IPS-20b (cell line): ENCODE results near the gene BEST1.

Source experiments
- H3K27ac ChIP-seq: one replicate; pipeline ENCODE4 v1.5.1; 2013; ENCODE audit warnings: low read length
- H3K27me3 ChIP-seq: 2 replicates; pipeline ENCODE4 v1.6.1; 2013; ENCODE audit warnings: mild to moderate bottlenecking, low read length, inconsistent platforms; ENCODE audit not compliant: insufficient read depth
- H3K36me3 ChIP-seq: 2 replicates; pipeline ENCODE4 v1.6.1; 2013; ENCODE audit warnings: low read depth, mild to moderate bottlenecking, inconsistent platforms, low read length, moderate library complexity; ENCODE audit not compliant: insufficient read depth
- H3K4me1 ChIP-seq: 2 replicates; pipeline ENCODE4 v1.6.1; 2013; ENCODE audit warnings: mild to moderate bottlenecking, control low read depth, inconsistent platforms, low read length, moderate library complexity; ENCODE audit not compliant: insufficient read depth
- H3K4me3 ChIP-seq: 2 replicates; pipeline ENCODE4 v1.5.1; 2013; ENCODE audit warnings: mild to moderate bottlenecking, low read length, inconsistent platforms
- H3K9ac ChIP-seq: 2 replicates; pipeline ENCODE4 v1.6.1; 2013; ENCODE audit warnings: low read depth, mild to moderate bottlenecking, inconsistent platforms, low read length, moderate library complexity
- H3K9me3 ChIP-seq: 2 replicates; pipeline ENCODE4 v1.6.1; 2013; ENCODE audit warnings: mild to moderate bottlenecking, low read depth, low read length, inconsistent platforms; ENCODE audit not compliant: insufficient read depth

The BEST1 gene

DNA sequence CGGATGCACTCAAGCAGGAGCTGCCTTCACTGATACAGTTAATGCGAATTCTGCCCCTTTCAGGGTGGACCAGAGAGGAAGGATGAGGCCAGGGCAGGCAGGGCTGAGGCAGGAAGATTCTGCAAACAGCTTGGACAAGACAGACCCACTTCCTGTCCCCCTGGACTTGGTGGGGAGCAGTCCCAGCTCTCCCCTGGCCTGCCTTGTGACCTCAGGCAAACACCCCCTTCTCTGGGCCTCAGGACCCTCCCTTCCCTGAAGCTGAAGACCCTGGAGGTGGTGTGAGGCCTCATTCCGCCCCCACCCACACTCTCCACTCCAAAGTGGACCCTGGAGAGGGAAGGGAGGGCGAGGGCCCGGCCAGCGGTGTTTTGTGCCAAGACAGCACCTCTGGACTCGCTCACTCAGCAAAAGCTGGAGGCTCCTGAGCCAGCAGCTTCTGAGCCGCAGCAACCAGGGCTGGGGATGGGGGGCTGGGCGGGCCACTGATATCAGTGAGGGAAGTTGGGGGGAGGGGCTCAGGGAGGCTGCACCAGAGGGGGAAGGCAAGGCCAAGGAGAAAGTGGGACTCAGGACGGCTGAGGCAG lies 41.3 kb upstream of the BEST1 start:
- Histone ChIP-seq H3K9ac (peak overlapping the region; percentile 55; the same call in 1 of the 2 replicates), H3K27ac (no peak overlapping the region), H3K9me3 (no peaks in the 10 kb centered on the region)

DNA sequence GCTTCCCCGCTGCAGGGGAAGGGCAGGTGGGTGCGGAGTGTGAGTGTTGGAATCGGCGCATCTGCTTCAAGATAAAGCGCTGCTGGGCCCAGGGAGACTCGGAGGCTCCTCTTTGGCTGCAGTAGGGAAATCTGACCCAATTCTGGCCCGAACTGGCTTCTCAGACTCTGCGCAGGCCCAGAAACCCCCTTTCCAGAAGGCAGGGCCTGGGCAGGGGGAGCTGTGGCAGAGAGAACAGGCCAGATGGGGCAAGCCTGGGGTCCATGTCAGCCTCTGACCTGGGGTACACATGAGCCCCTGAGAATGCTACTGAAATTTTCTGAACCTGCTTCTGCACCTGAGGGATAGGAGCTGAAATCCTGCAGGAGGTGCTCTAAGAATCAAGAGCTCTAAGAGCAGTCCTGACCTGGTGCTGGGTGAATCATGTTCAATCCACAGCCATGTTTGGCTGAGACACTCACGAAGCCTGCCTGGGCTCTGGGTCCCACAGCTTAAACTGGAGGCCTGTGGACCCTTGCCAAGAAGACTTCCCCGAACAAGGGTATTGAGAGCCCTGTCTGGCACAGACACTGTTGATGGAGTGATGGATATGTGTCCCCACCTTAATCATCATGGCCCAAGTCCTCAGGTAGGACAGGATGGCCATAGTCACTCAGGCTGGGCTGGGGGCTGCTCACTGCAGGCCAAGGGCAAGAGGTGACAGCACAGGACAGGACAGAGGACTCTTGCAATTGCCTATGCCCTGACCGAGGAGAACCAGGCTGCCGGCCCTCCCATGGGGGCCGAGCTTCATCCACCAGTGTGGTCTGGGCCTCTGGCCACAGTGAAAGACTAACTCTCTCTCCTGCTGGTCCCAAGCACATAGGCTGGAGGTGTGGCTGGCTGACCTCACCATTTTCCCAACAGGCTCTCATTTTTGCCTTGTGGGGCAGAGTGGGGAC lies 39.7 kb upstream of the BEST1 start:
- Histone ChIP-seq H3K27ac (no peak overlapping the region), H3K36me3 (no peaks in the 10 kb centered on the region), H3K27me3 (no peaks in the 10 kb centered on the region), H3K9ac (no peak overlapping the region), H3K4me3 (no peak overlapping the region), H3K9me3 (no peaks in the 10 kb centered on the region), H3K4me1 (peaks cover 11% of the 10 kb centered on the region; the same call in 1 of the 2 replicates)

More for the DNA sequence above, 41.3 kb upstream of the BEST1 start:
- Histone ChIP-seq H3K27me3 (no peaks in the 10 kb centered on the region), H3K4me3 (no peak overlapping the region), H3K36me3 (no peaks in the 10 kb centered on the region), H3K4me1 (peaks cover 14% of the 10 kb centered on the region; the same call in 1 of the 2 replicates)

DNA sequence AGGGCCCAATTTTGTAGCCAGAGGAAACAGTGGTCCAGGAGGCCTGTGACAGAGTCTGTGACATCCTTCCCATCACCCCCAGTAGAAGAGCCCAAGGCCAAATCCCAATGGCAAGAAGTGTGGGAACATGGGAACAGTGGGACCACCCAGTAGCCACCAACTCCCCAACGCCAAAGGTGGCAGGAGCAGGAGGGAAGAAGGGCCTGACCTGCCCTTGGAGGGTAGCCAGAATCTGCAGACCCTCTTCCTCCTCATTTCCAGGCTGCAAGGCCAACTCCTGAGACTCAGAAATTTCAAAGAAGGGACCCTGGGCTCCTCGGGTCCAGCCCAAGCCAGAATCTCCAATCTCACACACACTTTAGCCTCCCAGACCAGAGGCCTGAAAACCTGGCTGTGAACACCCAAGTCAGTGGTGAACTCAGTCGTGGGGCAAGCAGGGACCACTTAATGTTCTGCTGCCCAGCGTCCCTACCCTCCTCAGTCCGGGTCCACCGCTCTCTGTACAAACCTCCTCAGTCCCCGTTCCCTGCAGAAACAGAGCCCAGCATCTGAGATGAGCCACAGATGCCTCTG lies 38.9 kb upstream of the BEST1 start:
- no peak overlapping the region for H3K9ac ChIP-seq
- H3K9me3 ChIP-seq, result no peaks in the 10 kb centered on the region
- no peaks in the 10 kb centered on the region for H3K36me3 ChIP-seq
- H3K4me1 ChIP-seq, result peaks cover 11% of the 10 kb centered on the region; the same call in 1 of the 2 replicates
- no peak overlapping the region for H3K4me3 ChIP-seq
- H3K27me3 ChIP-seq, result peaks cover 2% of the 10 kb centered on the region
- no peak overlapping the region for H3K27ac ChIP-seq

DNA sequence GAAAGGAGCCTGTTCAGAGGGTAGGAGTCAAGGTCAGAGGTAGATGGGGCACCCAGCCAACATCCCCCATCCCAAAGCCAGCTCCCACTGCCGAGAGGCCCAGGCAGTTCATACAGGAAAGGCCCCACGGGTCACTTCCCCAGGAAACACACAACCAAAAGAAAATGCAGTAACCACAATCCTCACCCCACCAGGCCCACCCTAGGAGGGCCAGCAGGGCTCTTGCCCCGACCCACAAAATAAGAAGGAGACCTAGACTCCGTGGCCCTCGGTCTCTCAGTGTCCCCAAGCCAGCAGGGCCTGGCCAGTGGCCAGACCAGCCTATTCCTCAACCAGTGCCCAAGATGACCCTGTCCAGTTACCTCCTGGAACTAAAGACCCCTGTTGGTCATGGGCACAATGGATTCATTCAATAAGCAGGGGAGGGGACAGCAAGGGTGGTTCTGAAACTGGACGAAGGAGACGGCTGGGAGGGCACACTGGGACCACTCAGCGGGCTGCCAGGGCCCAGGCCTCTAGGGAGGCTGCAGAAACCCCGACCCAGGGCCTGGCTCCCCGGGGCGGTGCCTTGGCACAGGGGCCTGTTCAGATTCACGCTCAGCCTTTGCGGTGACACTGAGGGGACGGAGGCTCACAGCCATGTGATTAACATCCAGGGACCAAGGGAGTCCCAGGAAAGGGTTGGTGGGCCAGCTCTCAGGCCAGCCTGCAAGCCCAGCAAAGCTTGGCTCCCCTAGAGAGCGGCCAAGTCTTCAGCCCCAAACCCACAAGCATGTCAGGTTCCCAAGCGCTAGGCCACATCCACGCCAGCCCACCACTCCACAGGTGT lies 38.2 kb upstream of the BEST1 start:
- no peak overlapping the region for H3K4me3 ChIP-seq
- H3K36me3 ChIP-seq, result no peaks in the 10 kb centered on the region
- H3K9ac ChIP-seq, result no peak overlapping the region
- H3K9me3 ChIP-seq, result no peaks in the 10 kb centered on the region
- peaks cover 11% of the 10 kb centered on the region; the same call in 1 of the 2 replicates for H3K4me1 ChIP-seq
- H3K27ac ChIP-seq, result no peak overlapping the region
- H3K27me3 ChIP-seq, result peaks cover 9% of the 10 kb centered on the region

DNA sequence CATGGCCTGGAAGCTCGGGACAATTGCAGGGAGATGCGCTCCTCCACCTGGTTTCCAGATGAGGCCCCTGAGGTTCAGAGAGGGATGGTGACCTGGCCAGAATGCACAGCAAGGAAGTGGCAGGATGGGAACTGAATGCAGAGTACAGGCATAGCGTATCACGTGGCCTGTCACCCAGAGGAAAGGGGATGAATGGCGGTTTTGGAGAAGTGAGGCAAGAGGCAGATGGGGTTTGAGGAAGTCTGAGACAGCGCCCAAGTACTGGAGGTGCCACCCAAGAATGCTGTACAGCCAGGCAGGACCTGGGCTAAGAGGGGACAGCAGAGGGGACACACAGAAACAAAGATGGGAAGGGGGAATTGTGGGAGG lies 37.6 kb upstream of the BEST1 start:
- H3K9ac ChIP-seq, result no peak overlapping the region
- peaks cover 11% of the 10 kb centered on the region; the same call in 1 of the 2 replicates for H3K4me1 ChIP-seq
- H3K9me3 ChIP-seq, result no peaks in the 10 kb centered on the region
- no peak overlapping the region for H3K27ac ChIP-seq
- H3K27me3 ChIP-seq, result peaks cover 12% of the 10 kb centered on the region
- H3K36me3 ChIP-seq, result no peaks in the 10 kb centered on the region
- H3K4me3 ChIP-seq, result no peak overlapping the region

DNA sequence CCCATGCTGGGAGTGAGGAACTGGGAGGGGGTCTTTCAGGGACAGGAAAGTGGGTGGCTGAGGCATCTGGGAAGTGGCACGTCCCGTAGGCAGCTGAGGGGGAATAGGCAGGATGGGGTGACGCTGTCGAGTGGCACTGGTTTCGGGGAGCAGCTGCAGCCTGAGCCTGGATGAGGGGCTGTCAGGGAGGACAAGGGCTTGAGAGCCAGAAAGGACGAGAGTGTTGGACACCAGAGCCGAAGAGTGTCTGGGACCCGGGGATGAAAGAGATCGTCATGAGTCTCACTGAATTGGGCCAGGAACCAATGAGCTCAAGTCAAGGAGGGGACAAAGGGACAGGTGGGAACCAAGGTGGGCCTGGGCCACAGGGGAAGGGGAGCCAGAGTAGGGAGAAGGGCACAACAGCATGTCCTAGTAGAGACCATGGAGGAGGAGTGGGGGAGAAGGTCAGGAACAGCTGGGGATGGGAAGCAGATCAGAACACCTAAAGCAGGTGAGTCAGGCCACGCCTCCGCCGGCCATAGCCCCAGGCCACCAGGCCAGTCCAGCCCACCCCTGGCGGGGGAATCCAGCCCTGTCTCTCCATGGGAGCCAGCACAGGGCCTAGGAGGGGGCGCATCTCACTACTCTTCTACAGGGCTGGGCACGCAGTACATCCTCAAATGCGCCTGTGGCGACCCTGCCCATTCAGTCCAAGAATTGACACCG lies 37.0 kb upstream of the BEST1 start:
- no peak overlapping the region for H3K27ac ChIP-seq
- no peaks in the 10 kb centered on the region for H3K36me3 ChIP-seq
- peaks cover 19% of the 10 kb centered on the region for H3K27me3 ChIP-seq
- H3K4me1 ChIP-seq, result peaks cover 11% of the 10 kb centered on the region; the same call in 1 of the 2 replicates
- no peak overlapping the region; the same call in 1 of the 2 replicates for H3K9ac ChIP-seq
- H3K9me3 ChIP-seq, result no peaks in the 10 kb centered on the region
- no peak overlapping the region for H3K4me3 ChIP-seq

DNA sequence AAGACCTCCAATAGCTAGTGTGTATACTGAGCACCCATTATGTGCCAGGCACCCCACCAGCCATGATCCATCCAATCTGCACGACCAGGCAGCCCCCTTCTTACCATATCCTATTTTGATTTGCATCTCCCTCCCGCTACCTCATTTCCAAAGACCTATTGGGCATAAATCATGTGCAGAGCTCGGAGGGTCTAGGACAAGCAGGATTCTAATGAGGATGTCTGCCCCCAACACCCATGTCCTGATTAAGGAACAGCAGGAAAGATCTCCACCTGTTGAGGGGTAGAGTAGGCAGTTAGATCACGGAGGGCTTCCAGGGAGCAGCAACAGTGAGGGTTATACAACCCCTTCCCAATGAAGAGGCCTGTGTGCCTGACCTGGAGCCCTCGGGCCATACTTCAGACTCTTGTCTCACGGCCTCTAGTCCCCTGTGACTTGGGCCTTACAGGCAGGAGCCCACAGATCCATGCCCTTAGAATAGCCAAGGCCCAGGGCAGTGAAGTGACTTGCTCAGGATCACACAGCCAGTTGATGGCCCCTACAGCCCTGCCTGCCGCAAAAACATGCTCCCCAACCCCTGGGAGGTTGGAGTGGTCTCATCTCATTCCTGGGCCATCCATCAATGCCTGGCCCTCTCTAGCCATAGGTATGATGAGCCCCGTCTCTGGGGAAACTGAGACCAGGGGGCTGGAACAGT lies 36.3 kb upstream of the BEST1 start:
- Histone ChIP-seq H3K4me1 (peaks cover 6% of the 10 kb centered on the region; the same call in 1 of the 2 replicates), H3K36me3 (no peaks in the 10 kb centered on the region), H3K27me3 (peaks cover 26% of the 10 kb centered on the region), H3K4me3 (no peak overlapping the region), H3K27ac (no peak overlapping the region), H3K9ac (no peak overlapping the region), H3K9me3 (no peaks in the 10 kb centered on the region)

DNA sequence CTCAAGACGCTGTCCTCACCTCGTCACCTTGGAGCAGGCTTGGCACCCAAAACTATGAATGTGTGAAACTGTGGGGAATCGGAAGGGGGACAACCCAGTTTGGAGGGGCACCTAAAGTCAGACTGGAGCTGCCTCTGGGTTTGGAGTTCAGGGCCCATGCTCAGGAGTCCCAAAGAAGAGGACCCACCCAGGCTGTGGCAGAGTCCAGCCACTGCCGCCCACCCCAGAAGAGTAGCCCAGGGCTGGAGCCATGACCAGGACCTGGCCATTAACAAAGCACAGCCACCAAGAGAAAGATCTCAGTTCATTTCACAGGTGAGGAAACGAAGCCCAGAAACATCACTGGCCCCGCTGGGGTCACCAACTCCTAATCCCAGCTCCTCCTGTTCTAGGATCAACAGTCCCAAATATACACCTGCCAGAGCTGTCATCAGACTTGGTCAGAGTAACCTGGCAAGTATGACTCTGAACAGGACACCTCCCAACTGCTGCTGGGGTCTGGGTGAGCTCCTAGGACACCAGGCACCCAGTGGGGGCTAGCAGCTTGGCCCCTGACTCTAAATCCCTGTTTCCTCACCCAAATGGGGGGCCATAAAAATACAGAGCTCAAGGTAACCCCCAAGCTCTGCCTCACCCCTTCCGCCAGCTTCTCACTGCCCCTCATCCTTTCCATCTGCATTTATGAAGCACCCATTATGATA lies 35.5 kb upstream of the BEST1 start:
- Histone ChIP-seq H3K27me3 (peaks cover 31% of the 10 kb centered on the region), H3K9me3 (no peaks in the 10 kb centered on the region), H3K4me1 (no peaks in the 10 kb centered on the region), H3K27ac (no peak overlapping the region), H3K36me3 (no peaks in the 10 kb centered on the region), H3K4me3 (no peak overlapping the region), H3K9ac (no peak overlapping the region)

DNA sequence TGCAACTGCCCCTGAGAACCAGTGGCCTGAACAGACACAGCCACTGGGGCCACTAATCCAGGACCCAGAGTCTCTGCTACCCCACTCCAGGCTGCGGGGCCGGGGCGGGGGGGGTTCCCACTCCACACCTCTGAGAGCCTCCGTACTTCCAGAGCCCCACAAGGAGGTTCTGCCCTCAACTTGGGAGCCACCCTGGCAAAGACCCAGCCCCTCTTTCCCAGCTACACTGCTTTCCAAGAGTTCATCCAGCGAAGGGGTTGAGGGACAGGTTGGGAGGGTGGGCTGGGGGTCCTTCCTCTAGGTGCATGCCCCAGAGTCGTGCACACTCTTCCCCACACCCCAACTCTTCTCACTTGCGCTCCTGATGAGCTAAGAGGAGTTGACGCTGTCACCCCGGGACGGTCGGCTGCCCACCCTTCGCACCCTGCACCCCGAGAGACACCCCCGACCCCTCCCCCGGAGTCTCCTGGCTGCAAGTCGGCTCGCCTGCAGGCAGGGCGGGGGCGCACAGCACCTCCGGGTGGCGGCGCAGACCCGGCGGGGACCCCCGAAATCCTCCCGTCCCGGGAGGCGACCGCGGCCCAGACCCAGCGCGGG lies 33.3 kb upstream of the BEST1 start:
- Histone ChIP-seq H3K9ac (no peak overlapping the region; the same call in 1 of the 2 replicates), H3K4me3 (peak overlapping the region; percentile 66; the same call in 1 of the 2 replicates), H3K36me3 (no peaks in the 10 kb centered on the region), H3K9me3 (no peaks in the 10 kb centered on the region), H3K4me1 (no peaks in the 10 kb centered on the region), H3K27ac (no peak overlapping the region), H3K27me3 (peaks cover 31% of the 10 kb centered on the region)
